Gastroesophageal sphincter (tissue), 4 donors: ENCODE data around the gene PCGF2. TPM values are rescaled to one million over a fixed set of nuclear protein-coding genes. Genes with fewer than 3 reads are reported as not detected.
"Not testable (repeated sequence)": the region's sequence is repeated elsewhere in the genome, so short reads cannot be mapped to it uniquely, and the experiment has no call there.

Experiments
- ATAC-seq: fragments of 150-250 bp; one replicate; pipeline ENCODE4 v1.9.1; 2016; ENCODE audit warnings: mild to moderate bottlenecking, moderate library complexity
- H3K27ac ChIP-seq, 4 donors: fragments of 200-600 bp; sonication (generic) in 3 of 4; 1 replicate in 3 of 4; 2 replicates in 1 of 4; pipeline ENCODE4 v1.5.1; 2016 to 2019
- H3K27me3 ChIP-seq: fragments of 200-600 bp; sonication (generic); one replicate; pipeline ENCODE4 v1.5.1; 2019
- H3K36me3 ChIP-seq, 2 donors: fragments of 200-600 bp; sonication (generic); one replicate each; pipeline ENCODE4 v1.5.1; 2019; ENCODE audit warnings: control low read depth in 1 of 2
- H3K4me1 ChIP-seq, 3 donors: fragments of 200-600 bp; sonication (generic); 1 replicate in 2 of 3; 2 replicates in 1 of 3; pipeline ENCODE4 v1.5.1; 2016 to 2019; ENCODE audit warnings: control low read depth in 2 of 3
- H3K4me3 ChIP-seq, 2 donors: fragments of 200-600 bp; sonication (generic); one replicate each; pipeline ENCODE4 v1.5.1; 2019; ENCODE audit warnings: mild to moderate bottlenecking in 1 of 2, moderate library complexity in 1 of 2
- H3K9me3 ChIP-seq, 3 donors: fragments of 200-600 bp; sonication (generic); one replicate each; pipeline ENCODE4 v1.5.1; 2017 to 2019; ENCODE audit warnings: control low read depth in 2 of 3
- CTCF ChIP-seq, 4 experiments: fragments of 200-600 bp in 2 of 4; fragments of 450-650 bp in 2 of 4; sonication (generic) in 1 of 4; IDR thresholded peaks; one replicate each; pipeline ENCODE4 v1.5.1; 2017 to 2019; ENCODE audit warnings: antibody characterized with exemption in 4 of 4, mild to moderate bottlenecking in 2 of 4, moderate library complexity in 2 of 4
- EP300 ChIP-seq: sonication (generic); formaldehyde crosslinking; IDR thresholded peaks from one replicate; pipeline ENCODE4 v1.6.1; 2017; ENCODE audit warnings: antibody characterized with exemption, mild to moderate bottlenecking
- POLR2A ChIP-seq, 2 donors: fragments of 450-650 bp; IDR thresholded peaks; one replicate each; pipeline ENCODE4 v1.6.1; 2017; ENCODE audit warnings: antibody characterized with exemption in 2 of 2, mild to moderate bottlenecking in 2 of 2, moderate library complexity in 1 of 2
- POLR2AphosphoS5 ChIP-seq: sonication (generic); formaldehyde crosslinking; IDR thresholded peaks from one replicate; pipeline ENCODE4 v1.6.1; 2017; ENCODE audit warnings: antibody characterized with exemption
- WGBS, 2 donors: methylation state at CpG; one replicate each; pipeline ENCODE4 v1.1.5; 2018; ENCODE audit warnings: low coverage in 1 of 2; 5-methylcytosine and 5-hydroxymethylcytosine counted together
- total RNA-seq, 4 donors: library from RNA; depleted of rRNA; stranded (reverse); fragments of >200 nt; gene quantifications; one replicate each; pipeline ENCODE4 v1.1.0, GENCODE V29; 2016

The PCGF2 gene
- total RNA-seq, 4 donors from 2014 or later: 6.4 to 13.0 (median 9.7) TPM

- WGBS, 2 donors: 15 to 24% methylated on average over 7 to 14 of the region's 14 CpGs
- H3K27ac ChIP-seq: peak overlapping the region; percentile 55 to 94 (median 92)
- peak overlapping the region; percentile 42 to 81 for H3K4me3 ChIP-seq
- H3K9me3 ChIP-seq: no peaks in the 10 kb centered on the region
- H3K36me3 ChIP-seq: peaks cover 0 to 46% of the 10 kb centered on the region in 2 donors
- H3K27me3 ChIP-seq: no peaks in the 10 kb centered on the region
- peaks cover 0 to 72% (median 20%) of the 10 kb centered on the region in 3 donors for H3K4me1 ChIP-seq
- no peak for ATAC-seq
- TF ChIP-seq POLR2AphosphoS5 (no peak), CTCF (IDR thresholded peaks at IDR 0.05) (no peak), POLR2A (IDR thresholded peaks at IDR 0.05) (no peak), EP300 (no peak)
Measured at GRCh38 chr17:38729368-38729885, 18.7 kb downstream of the PCGF2 start.

- TF ChIP-seq POLR2A (IDR thresholded peaks at IDR 0.05): no peak
- TF ChIP-seq EP300: no peak
- no peak for TF ChIP-seq POLR2AphosphoS5
- no peak for TF ChIP-seq CTCF (IDR thresholded peaks at IDR 0.05)
- WGBS, 2 donors: 60% methylated on average over 5 of the region's 8 CpGs; no CpG with 5 or more reads in 1 of the 2 donors
- peak overlapping the region in 2 of 4 donors; percentile 91 to 92 for H3K27ac ChIP-seq
- H3K9me3 ChIP-seq: no peaks in the 10 kb centered on the region
- no peaks in the 10 kb centered on the region for H3K27me3 ChIP-seq
- no peak for ATAC-seq
- H3K4me3 ChIP-seq: no peak overlapping the region
- H3K4me1 ChIP-seq: peaks cover 0 to 68% (median 20%) of the 10 kb centered on the region in 3 donors
- peaks cover 0 to 46% of the 10 kb centered on the region in 2 donors for H3K36me3 ChIP-seq
Measured at GRCh38 chr17:38728290-38728831, 19.8 kb downstream of the PCGF2 start.

- Histone ChIP-seq H3K4me3 (no peak overlapping the region), H3K4me1 (peaks cover 0 to 62% (median 20%) of the 10 kb centered on the region in 3 donors), H3K27ac (peak overlapping the region in 2 of 4 donors; percentile 91 to 92), H3K36me3 (peaks cover 0 to 46% of the 10 kb centered on the region in 2 donors), H3K27me3 (no peaks in the 10 kb centered on the region), H3K9me3 (no peaks in the 10 kb centered on the region)
- ATAC-seq: no peak
- 81 to 83% methylated on average over 3 of the region's 5 CpGs for WGBS, 2 donors
- no peak for TF ChIP-seq CTCF (IDR thresholded peaks at IDR 0.05)
- TF ChIP-seq POLR2A (IDR thresholded peaks at IDR 0.05): no peak
- no peak for TF ChIP-seq POLR2AphosphoS5
- TF ChIP-seq EP300: no peak
Measured at GRCh38 chr17:38727736-38728135, 20.4 kb downstream of the PCGF2 start.

- no CpG with 5 or more reads among the region's 8 CpGs for WGBS, 2 donors
- not testable (repeated sequence) for H3K27me3 ChIP-seq
- peaks cover 0 to 59% of the 10 kb centered on the region in 2 donors for H3K36me3 ChIP-seq
Measured at GRCh38 chr17:38726145-38726544, 22.0 kb downstream of the PCGF2 start.

GRCh38 chr17:38725066-38725465 is 23.1 kb downstream of the PCGF2 start:
- no peak for ATAC-seq
- WGBS, 2 donors: no CpG with 5 or more reads among the region's 10 CpGs
- Histone ChIP-seq H3K4me3 (no peak overlapping the region), H3K36me3 (peaks cover 0 to 69% of the 10 kb centered on the region in 2 donors), H3K27ac (peak overlapping the region in 1 of 4 donors; percentile 40), H3K4me1 (peaks cover 0 to 44% (median 5%) of the 10 kb centered on the region in 3 donors), H3K9me3 (no peaks in the 10 kb centered on the region), H3K27me3 (no peaks in the 10 kb centered on the region)
- no peak for TF ChIP-seq POLR2AphosphoS5
- TF ChIP-seq CTCF (IDR thresholded peaks at IDR 0.05): no peak
- TF ChIP-seq POLR2A (IDR thresholded peaks at IDR 0.05): no peak
- no peak for TF ChIP-seq EP300

More at GRCh38 chr17:38726145-38726544, 22.0 kb downstream of the PCGF2 start:
- peaks cover 0 to 46% (median 11%) of the 10 kb centered on the region in 3 donors for H3K4me1 ChIP-seq
- not testable (repeated sequence) for ATAC-seq, H3K4me3 ChIP-seq, H3K27ac ChIP-seq, H3K9me3 ChIP-seq
